Nephron progenitor cell (in vitro differentiated cells): ENCODE results near the gene MICB.

ENCODE experiments used
- DNase-seq: peaks from one replicate; pipeline ENCODE4 v3.0.0; 2021
- H3K27ac Mint-ChIP-seq: 2 replicates; pipeline ENCODE4 v1.8.0; 2021; ENCODE audit warnings: mild to moderate bottlenecking, moderate library complexity, mixed read lengths
- H3K27me3 Mint-ChIP-seq: 2 replicates; pipeline ENCODE4 v1.8.0; 2021; ENCODE audit warnings: mild to moderate bottlenecking, low read depth, mixed read lengths; ENCODE audit not compliant: poor library complexity
- H3K36me3 Mint-ChIP-seq: 2 replicates; pipeline ENCODE4 v1.8.0; 2021; ENCODE audit warnings: low read depth, mixed read lengths
- H3K4me1 Mint-ChIP-seq: 2 replicates; pipeline ENCODE4 v1.8.0; 2021; ENCODE audit warnings: mixed read lengths
- H3K4me3 Mint-ChIP-seq: 2 replicates; pipeline ENCODE4 v1.8.0; 2021; ENCODE audit warnings: mild to moderate bottlenecking, moderate library complexity, mixed read lengths
- H3K9me3 Mint-ChIP-seq: 2 replicates; pipeline ENCODE4 v1.8.0; 2021; ENCODE audit warnings: mild to moderate bottlenecking, moderate library complexity, mixed read lengths
- TF ChIP-seq, protein P1 (sequence below): fragments of 200-600 bp; sonication (generic); IDR thresholded peaks from 2 replicates; pipeline ENCODE4 v1.5.0; 2021; ENCODE audit warnings: antibody characterized with exemption

MICB gene

DNA sequence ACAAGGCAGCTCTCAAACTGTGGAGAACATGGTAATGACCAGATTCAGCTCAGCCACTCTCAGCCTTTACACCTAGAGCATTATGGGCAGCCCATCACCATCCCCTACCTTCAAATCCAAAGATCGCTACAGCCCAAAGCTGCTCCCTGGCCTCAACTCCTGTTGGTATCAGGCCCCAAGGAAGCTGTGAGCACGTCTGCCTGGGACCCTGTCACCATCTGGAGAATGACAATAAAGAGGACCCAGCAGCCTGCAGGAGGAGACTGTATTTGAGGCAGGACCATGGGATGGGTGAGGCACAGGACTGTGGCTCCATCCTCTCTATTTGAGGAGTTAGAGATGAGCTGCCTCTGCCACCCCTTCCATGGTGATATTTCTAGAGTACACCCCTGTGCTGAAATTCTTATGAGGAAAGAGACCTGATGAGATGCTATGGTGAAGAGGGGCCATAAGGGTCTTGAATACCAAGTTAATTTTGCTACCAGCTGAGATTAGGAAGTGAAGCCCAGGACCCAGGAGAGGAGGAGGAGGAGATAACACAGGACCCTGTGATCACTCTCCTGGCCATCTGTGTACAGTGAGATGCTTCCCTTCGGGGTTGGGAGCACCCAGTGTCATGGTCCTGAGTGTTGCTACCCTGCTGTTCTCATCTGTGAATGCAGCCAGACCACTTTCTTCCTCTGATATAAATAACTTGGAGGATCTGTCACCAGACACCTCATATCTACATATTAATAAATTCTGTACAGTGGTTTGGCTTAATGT is 19.6 kb upstream of the MICB start:
- Mint-ChIP-seq H3K27ac (no peak overlapping the region), H3K9me3 (no peaks in the 10 kb centered on the region), H3K36me3 (no peaks in the 10 kb centered on the region), H3K4me1 (no peaks in the 10 kb centered on the region), H3K4me3 (no peak overlapping the region), H3K27me3 (peaks cover 54% of the 10 kb centered on the region)
- TF ChIP-seq, protein P1, sequence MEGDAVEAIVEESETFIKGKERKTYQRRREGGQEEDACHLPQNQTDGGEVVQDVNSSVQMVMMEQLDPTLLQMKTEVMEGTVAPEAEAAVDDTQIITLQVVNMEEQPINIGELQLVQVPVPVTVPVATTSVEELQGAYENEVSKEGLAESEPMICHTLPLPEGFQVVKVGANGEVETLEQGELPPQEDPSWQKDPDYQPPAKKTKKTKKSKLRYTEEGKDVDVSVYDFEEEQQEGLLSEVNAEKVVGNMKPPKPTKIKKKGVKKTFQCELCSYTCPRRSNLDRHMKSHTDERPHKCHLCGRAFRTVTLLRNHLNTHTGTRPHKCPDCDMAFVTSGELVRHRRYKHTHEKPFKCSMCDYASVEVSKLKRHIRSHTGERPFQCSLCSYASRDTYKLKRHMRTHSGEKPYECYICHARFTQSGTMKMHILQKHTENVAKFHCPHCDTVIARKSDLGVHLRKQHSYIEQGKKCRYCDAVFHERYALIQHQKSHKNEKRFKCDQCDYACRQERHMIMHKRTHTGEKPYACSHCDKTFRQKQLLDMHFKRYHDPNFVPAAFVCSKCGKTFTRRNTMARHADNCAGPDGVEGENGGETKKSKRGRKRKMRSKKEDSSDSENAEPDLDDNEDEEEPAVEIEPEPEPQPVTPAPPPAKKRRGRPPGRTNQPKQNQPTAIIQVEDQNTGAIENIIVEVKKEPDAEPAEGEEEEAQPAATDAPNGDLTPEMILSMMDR, result no peak
- DNase-seq, result no peak

DNA sequence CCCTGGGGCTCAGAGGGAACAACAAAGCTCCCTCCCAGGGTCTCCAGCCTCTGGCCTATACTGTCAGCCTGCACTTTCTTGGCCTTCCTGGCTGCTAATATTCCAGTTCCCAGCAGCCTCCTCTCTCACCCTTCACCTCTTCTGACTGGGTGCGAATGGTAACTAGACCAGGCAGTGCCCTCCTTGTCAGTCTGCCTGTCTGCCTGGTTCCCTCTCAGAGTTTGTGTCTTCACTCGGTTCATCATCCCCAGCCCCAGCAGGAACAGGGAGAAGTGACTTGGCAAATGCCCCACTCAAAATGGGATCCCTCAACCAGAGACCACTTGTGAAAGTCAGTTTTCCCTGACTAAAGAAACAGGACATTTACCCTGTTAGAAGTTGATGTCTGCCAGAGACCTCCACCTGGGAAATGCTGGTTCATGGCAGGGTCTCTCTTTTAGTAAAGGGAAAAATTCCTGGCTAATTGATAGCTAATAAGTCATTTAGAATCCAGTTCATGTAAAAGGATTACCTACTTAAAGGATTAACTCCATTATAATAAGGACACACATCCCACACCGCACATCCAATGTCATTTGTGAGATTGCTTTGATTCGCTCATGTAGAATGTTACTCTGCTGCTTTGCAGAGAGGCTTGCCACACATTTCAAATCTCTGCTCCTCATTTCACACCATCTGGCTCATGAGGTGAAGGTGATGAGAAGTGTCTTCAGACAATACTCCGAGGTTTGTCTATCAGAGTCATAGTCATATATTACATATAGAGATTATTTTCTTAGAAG is 18.6 kb upstream of the MICB start:
- Mint-ChIP-seq H3K27me3 (peaks cover 49% of the 10 kb centered on the region), H3K9me3 (no peaks in the 10 kb centered on the region)

DNA sequence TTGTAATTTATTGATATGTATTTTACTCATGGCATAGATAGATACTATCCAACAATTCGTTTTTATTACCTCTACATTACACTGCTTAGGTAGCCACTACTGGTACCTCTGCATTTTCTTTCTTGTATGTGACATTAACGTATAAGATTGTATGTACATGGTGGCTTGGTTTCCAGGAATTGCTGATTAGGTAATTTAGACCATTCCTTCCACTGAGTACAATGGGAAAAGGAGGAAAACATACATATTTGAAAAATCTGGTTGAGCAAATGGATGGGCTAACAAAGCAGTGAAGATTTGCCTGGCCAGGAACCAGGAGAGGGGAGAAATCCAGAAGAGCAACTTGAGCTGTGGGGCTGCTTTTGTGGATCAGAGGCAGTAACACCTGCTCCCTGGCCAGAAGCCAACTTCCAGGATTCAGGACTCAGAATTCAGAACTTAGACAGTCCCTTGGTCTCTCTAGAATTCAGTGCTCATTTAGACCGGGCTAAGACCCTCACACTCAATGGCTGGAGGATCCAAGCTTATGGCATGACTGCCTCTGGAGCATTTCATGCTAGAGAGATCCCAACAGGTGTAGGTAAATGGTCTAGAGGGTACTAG is 17.9 kb upstream of the MICB start:
- TF ChIP-seq, protein P1, result no peak
- Mint-ChIP-seq H3K4me1 (no peaks in the 10 kb centered on the region), H3K9me3 (no peaks in the 10 kb centered on the region), H3K27me3 (peaks cover 50% of the 10 kb centered on the region), H3K27ac (no peak overlapping the region), H3K36me3 (no peaks in the 10 kb centered on the region), H3K4me3 (no peak overlapping the region)
- no peak for DNase-seq

More for the DNA sequence above, 18.6 kb upstream of the MICB start:
- H3K27ac Mint-ChIP-seq, result no peak overlapping the region
- H3K4me3 Mint-ChIP-seq, result no peak overlapping the region
- TF ChIP-seq, protein P1, result no peak
- no peak for DNase-seq
- no peaks in the 10 kb centered on the region for H3K4me1 Mint-ChIP-seq
- no peaks in the 10 kb centered on the region for H3K36me3 Mint-ChIP-seq

DNA sequence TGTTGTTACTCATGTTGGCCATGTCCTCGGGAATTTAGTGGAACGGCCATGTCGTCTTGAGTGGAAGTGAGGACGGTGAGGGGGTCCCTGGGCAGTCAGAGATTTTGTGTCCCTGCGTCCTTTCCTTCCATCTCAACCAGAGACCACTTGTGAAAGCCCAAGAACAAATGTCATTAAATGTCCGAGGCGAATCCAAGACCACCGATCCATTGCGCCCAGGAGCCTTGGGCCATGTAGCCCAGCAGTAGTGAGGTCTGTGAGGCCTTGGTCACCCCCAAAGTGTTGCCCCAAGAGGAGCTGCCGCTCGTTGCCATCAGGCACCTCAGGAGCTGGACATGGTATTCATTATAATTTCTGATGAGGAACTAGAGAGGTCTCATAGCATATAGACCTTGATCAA is 17.4 kb upstream of the MICB start:
- no peak for DNase-seq
- Mint-ChIP-seq H3K9me3 (no peaks in the 10 kb centered on the region), H3K36me3 (no peaks in the 10 kb centered on the region), H3K4me1 (no peaks in the 10 kb centered on the region), H3K27me3 (peaks cover 47% of the 10 kb centered on the region), H3K4me3 (no peak overlapping the region), H3K27ac (no peak overlapping the region)
- TF ChIP-seq, protein P1, result no peak

DNA sequence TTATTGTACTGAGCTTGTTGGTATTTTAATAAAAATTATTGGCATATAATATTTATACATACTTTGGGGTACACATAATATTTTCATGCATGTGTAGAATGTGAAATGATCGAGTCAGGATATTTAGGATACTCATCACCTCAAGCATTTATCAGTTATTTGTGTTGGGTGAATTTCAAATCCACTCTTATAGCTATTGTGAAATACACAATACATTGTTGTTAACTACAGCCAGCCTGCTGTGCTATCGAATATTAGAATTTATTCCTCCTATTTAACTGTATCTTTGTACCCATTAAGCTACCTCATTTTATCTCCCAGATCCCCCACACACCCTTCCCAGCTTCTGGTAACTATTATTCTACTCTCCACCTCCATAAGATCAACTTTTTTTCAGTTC is 14.6 kb upstream of the MICB start:
- H3K36me3 Mint-ChIP-seq, result no peaks in the 10 kb centered on the region
- no peaks in the 10 kb centered on the region for H3K4me1 Mint-ChIP-seq
- no peak overlapping the region for H3K4me3 Mint-ChIP-seq
- TF ChIP-seq, protein P1, result no peak
- no peak overlapping the region for H3K27ac Mint-ChIP-seq
- H3K9me3 Mint-ChIP-seq, result no peaks in the 10 kb centered on the region
- peaks cover 33% of the 10 kb centered on the region for H3K27me3 Mint-ChIP-seq
- DNase-seq, result no peak
